Measurements from ENCODE around the gene DCAF6.
"Not testable (repeated sequence)": the region's sequence is repeated elsewhere in the genome, so short reads cannot be mapped to it uniquely, and the experiment has no call there.

DCAF6 gene

DNA sequence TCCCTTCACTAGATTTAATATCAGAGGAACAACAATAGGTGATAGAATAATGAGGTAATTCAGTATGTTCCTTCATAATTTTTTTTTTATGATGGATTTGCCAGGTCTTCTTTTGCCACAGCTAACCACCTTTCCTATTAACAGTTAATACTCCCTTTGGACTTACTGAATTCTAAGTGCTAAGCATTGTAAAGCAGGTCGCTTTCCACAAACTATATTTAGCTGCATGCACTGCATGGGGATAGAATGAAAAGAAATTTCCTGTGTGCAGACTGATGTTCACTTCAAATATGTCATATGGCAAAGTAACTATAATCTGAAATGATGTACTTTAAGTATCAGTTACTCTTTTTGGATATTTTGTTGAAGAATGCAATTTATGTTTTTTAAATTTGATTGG is 114.4 kb downstream of the DCAF6 start:
- TF ChIP-seq ZNF274 (IDR thresholded peaks at IDR 0.05; ENCODE audit: low read depth, low read length) = no peak
- no peak overlapping the region for H3K4me3 ChIP-seq (ENCODE audit: low read length)

DNA sequence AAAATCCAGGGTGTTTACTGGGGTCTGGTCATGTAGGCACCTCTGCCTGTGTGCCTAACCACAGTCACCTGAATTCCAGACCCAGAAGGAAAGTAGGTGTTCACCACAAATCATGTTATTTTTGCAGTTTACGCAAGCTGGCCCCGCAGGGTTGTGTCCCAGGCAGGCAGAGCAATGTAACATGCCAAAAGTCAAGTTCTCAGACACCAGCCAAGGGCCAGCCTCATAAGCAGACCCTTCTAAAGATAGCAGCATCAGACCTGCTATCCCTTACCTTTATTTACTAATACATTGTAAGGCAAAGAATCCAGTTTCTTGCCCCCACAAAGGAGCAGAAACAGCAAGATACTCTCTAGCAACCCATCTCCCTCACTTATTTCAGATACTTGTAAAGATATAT is 117.2 kb downstream of the DCAF6 start:
- TF ChIP-seq ZNF274 (IDR thresholded peaks at IDR 0.05; ENCODE audit: low read depth, low read length) = no peak
- no peak overlapping the region for H3K4me3 ChIP-seq (ENCODE audit: low read length)

DNA sequence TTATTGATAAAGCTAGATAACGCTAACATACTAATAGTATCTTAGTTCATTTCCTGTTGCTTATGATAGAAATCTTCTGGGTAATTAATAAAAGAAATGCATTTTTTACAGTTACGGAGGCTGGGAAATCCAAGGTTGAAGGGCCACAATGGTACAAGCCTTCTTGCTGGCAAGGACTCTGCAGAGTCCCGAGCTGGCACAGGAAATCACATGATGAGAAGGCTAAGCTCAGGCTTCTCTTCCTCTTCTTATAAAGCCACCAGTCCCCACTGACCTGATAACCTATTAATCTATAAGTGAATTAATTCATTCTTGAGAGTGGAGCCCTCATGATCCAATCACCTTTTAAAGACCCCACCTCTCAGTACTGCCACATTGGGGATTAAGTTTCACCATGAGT is 117.6 kb downstream of the DCAF6 start:
- no peak overlapping the region for H3K4me3 ChIP-seq (ENCODE audit: low read length)
- TF ChIP-seq ZNF274 (IDR thresholded peaks at IDR 0.05; ENCODE audit: low read depth, low read length) = no peak

DNA sequence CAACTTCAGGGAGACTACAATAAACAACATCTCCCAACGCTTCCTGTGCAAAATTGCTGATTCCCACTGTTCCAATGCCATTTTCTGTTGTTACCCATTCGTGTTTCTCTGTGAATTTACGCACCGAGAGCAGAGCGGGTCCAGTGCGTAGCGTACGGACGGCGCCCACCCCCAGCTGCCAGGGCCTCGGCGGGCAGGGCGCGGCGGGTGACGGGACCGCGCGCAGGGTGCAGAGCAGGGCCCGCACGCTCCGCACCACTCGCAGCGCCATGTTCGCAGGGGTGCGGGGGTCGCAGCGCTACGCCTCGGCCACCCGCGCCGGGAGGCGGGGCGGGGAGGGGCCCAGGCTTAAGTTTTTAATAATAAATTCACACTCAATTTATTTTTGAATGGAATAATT is 119.7 kb downstream of the DCAF6 start:
- H3K4me3 ChIP-seq (ENCODE audit: low read length) = not testable (repeated sequence)

DNA sequence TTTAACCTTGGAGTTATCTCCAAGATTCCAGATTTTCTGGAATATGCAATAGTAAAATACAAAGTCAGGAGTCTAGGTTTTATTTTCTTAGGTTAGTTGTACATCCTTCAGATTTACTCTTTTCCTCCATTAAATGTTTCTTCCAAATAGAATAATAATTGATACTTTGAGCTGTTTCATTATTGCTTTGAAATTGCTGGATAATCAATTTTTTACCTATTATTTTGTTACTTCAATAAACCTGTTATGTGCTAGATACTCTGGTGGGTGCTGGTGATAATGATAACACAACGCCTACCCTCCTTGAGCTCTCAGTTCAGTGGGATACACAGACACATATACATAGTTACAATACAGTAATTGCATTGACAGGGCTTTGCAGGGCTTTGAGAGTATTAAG is 120.9 kb downstream of the DCAF6 start:
- H3K4me3 ChIP-seq (ENCODE audit: low read length) = no peak overlapping the region
- no peak for TF ChIP-seq ZNF274 (IDR thresholded peaks at IDR 0.05; ENCODE audit: low read depth, low read length)

- H3K4me3 ChIP-seq (ENCODE audit: low read length) = no peak overlapping the region
- TF ChIP-seq ZNF274 (IDR thresholded peaks at IDR 0.05; ENCODE audit: low read depth, low read length) = no peak
These were observed 121.4 kb downstream of the DCAF6 start for GRCh38 chr1:168057921-168058320.

DNA sequence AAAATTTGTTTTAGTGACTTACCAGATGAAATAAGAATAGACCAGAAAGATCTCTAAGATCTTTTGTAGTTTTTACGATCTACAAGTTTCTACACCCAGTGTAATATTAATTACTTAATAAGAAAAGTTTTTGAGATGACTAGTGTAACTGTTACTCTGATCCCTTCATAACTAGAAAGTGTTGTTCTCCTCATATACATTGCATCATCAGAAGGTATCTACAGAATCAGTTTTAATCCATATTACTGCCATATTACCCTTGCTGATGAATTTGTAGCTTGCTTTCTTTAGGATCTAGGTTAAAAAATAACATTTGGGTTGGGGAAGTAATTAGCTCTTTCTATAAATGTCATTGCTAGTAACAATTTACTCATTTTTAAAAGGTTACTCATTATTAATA is 127.7 kb downstream of the DCAF6 start:
- TF ChIP-seq ZNF274 (IDR thresholded peaks at IDR 0.05; ENCODE audit: low read depth, low read length) = no peak

DNA sequence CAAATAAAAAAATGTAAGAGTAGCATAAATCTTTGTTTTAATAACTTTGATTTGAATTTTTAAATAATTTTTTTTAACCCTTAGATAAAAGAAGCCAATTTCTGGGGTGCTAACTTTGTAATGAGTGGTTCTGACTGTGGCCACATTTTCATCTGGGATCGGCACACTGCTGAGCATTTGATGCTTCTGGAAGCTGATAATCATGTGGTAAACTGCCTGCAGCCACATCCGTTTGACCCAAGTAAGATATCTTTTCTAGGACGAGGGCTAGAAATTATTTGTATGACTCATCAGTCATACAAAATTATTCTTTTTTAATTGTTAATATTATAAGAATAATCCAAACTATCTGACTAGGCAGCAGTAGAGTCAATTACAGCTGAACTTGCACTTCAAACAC is 129.0 kb downstream of the DCAF6 start:
- no peak overlapping the region for H3K4me3 ChIP-seq (ENCODE audit: low read length)
- TF ChIP-seq ZNF274 (IDR thresholded peaks at IDR 0.05; ENCODE audit: low read depth, low read length) = no peak

More for the DNA sequence above, 127.7 kb downstream of the DCAF6 start:
- H3K4me3 ChIP-seq (ENCODE audit: low read length) = no peak overlapping the region

GRCh38 chr1:168069384-168069783 is 132.9 kb downstream of the DCAF6 start:
- no peak for TF ChIP-seq ZNF274 (IDR thresholded peaks at IDR 0.05; ENCODE audit: low read depth, low read length)
- no peak overlapping the region for H3K4me3 ChIP-seq (ENCODE audit: low read length)

- no peak for TF ChIP-seq ZNF274 (IDR thresholded peaks at IDR 0.05; ENCODE audit: low read depth, low read length)
- H3K4me3 ChIP-seq (ENCODE audit: low read length) = no peak overlapping the region
These were observed 143.3 kb downstream of the DCAF6 start for GRCh38 chr1:168079761-168080160.

- TF ChIP-seq ZNF274 (IDR thresholded peaks at IDR 0.05; ENCODE audit: low read depth, low read length) = no peak
- no peak overlapping the region for H3K4me3 ChIP-seq (ENCODE audit: low read length)
These were observed 145.0 kb downstream of the DCAF6 start for GRCh38 chr1:168081373-168082007.

DNA sequence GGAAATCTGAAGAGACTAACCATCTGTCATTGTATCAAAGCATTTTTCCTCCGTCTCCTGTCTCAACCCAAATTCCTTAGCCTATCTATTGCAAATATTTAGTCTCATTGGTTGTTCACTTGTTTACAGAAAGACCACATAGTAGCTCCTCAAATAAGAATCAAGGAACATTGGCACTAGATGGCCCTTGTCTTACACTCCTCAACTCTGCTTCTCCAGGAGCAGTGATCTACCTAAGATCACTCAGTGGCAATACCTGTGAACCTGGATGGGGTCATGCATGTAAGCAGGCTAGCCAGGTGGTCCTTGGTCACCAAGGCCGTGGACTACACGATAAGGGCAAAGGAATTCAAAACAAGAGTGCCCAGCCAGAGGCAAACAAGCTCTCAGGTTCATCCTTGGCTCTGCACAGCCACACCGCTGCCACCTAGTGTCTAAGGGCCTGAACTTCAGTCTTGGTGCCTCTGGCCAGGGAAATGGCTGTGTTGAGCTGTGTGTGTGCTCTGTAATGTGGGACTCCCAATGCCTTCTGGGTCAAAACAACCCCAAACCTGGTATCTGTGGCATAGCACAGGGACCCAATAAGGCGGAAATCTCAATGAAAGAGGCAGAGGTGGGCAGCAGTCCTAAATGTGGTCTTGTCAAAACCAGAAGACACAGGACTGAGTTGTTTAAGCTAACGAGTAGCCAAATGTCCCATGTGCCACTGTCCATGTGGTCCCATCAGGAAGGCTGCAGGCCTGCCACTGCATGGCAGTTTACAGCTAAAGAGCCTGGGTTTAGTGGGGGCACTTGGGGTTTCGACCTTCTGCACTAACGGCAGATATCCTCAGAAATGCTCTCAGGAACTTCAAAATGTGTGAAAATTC is 145.8 kb downstream of the DCAF6 start:
- no peak overlapping the region for H3K4me3 ChIP-seq (ENCODE audit: low read length)
- no peak for TF ChIP-seq ZNF274 (IDR thresholded peaks at IDR 0.05; ENCODE audit: low read depth, low read length)

- no peak overlapping the region for H3K4me3 ChIP-seq (ENCODE audit: low read length)
- no peak for TF ChIP-seq ZNF274 (IDR thresholded peaks at IDR 0.05; ENCODE audit: low read depth, low read length)
These were observed 147.2 kb downstream of the DCAF6 start for GRCh38 chr1:168083456-168084325.

- no peak overlapping the region for H3K4me3 ChIP-seq (ENCODE audit: low read length)
These were observed 148.1 kb downstream of the DCAF6 start for GRCh38 chr1:168084396-168085231.

More at GRCh38 chr1:168084396-168085231, 148.1 kb downstream of the DCAF6 start:
- TF ChIP-seq ZNF274 (IDR thresholded peaks at IDR 0.05; ENCODE audit: low read depth, low read length) = no peak
